DOHH2 (cell line): ENCODE results near the gene FAM107B.

Experiments
- H3F3A ChIP-seq: fragments of 200-600 bp; sonication (generic), shearing (Covaris generic); 2 replicates; pipeline ENCODE4 v1.6.0; 2016; ENCODE audit warnings: antibody characterized with exemption, mild to moderate bottlenecking; ENCODE audit not compliant: control insufficient read depth, insufficient read depth
- H3K27ac ChIP-seq: fragments of 200-600 bp; sonication (generic); 2 replicates; pipeline ENCODE4 v1.5.1; 2014; ENCODE audit warnings: low read depth, mild to moderate bottlenecking, low read length, moderate library complexity
- H3K27me3 ChIP-seq: fragments of 200-600 bp; sonication (generic); 2 replicates; pipeline ENCODE4 v1.6.1; 2014; ENCODE audit warnings: mild to moderate bottlenecking, low read length, mixed read lengths; ENCODE audit not compliant: control insufficient read depth
- H3K36me3 ChIP-seq: fragments of 200-600 bp; sonication (generic); 2 replicates; pipeline ENCODE4 v1.6.1; 2014; ENCODE audit warnings: mild to moderate bottlenecking, low read length, moderate library complexity, mixed read lengths; ENCODE audit not compliant: control insufficient read depth
- H3K4me1 ChIP-seq: fragments of 200-600 bp; sonication (generic); 2 replicates; pipeline ENCODE4 v1.6.1; 2014; ENCODE audit warnings: mild to moderate bottlenecking, low read length, mixed read lengths; ENCODE audit not compliant: control insufficient read depth
- H3K4me2 ChIP-seq: fragments of 200-600 bp; sonication (generic); 2 replicates; pipeline ENCODE4 v1.6.0; 2014; ENCODE audit warnings: mild to moderate bottlenecking, low read length, moderate library complexity
- H3K4me3 ChIP-seq: fragments of 200-600 bp; sonication (generic); 2 replicates; pipeline ENCODE4 v1.5.1; 2014; ENCODE audit warnings: mild to moderate bottlenecking, low read length, mixed read lengths
- H3K79me2 ChIP-seq: fragments of 200-600 bp; sonication (generic); 2 replicates; pipeline ENCODE4 v1.6.1; 2014; ENCODE audit warnings: mild to moderate bottlenecking, low read length, mixed read lengths; ENCODE audit not compliant: control insufficient read depth
- H3K9me2 ChIP-seq: fragments of 200-600 bp; sonication (generic); replicated peaks from 2 replicates; pipeline ENCODE4 v1.6.1; 2014; ENCODE audit warnings: mild to moderate bottlenecking, low read length, mixed read lengths; ENCODE audit not compliant: control insufficient read depth
- H3K9me3 ChIP-seq: fragments of 200-600 bp; sonication (generic); 2 replicates; pipeline ENCODE4 v1.6.1; 2014; ENCODE audit warnings: antibody characterized with exemption, low read length, mixed read lengths; ENCODE audit not compliant: control insufficient read depth, insufficient read depth
- H4K20me1 ChIP-seq: fragments of 200-600 bp; sonication (generic); 2 replicates; pipeline ENCODE4 v1.6.0; 2014; ENCODE audit warnings: low read depth, mild to moderate bottlenecking, antibody characterized with exemption, low read length, moderate library complexity; ENCODE audit not compliant: control insufficient read depth, insufficient read depth
- EZH2phosphoT487 ChIP-seq: fragments of 200-600 bp; sonication (generic); IDR thresholded peaks from 2 replicates; pipeline ENCODE4 v1.6.1; 2017; ENCODE audit warnings: borderline replicate concordance, mild to moderate bottlenecking, antibody characterized with exemption, low read length, moderate library complexity, mixed read lengths
- TF ChIP-seq, protein P1 (sequence below): fragments of 200-600 bp; sonication (generic); IDR thresholded peaks from one replicate; pipeline ENCODE4 v1.5.1; 2014; ENCODE audit warnings: antibody characterized with exemption, mild to moderate bottlenecking, low read depth, low read length; ENCODE audit not compliant: poor library complexity, severe bottlenecking

The FAM107B gene

DNA sequence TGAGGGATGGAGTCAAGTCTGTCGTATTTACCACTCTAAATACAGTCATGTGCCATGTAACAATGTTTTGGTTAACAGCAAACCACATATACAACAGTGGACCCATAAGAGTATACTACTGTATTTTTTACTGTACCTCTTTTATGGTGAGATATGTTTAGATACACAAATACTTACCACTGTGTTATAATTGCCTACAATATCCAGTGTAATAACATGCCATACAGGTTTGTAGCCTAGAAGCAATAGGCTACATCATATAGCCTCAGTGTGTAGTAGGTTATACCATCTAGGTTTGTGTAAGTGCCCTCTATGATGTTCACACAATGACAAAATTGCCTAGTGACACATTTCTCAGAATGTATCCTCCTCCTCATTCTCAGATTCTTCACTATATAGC, 110.4 kb downstream of the FAM107B start:
- Histone ChIP-seq H3K9me3 (peaks cover 11% of the 10 kb centered on the region), H3K79me2 (no peaks in the 10 kb centered on the region), H3K9me2 (no peaks in the 10 kb centered on the region), H3K4me2 (peak overlapping the region; percentile 61), H4K20me1 (no peaks in the 10 kb centered on the region), H3K27me3 (no peaks in the 10 kb centered on the region), H3K4me3 (no peak overlapping the region), H3K4me1 (peaks cover 81% of the 10 kb centered on the region), H3K36me3 (peaks cover 14% of the 10 kb centered on the region), H3F3A (peaks cover 27% of the 10 kb centered on the region), H3K27ac (peak overlapping the region; percentile 65)
- no peak for TF ChIP-seq EZH2phosphoT487
- TF ChIP-seq, protein P1, sequence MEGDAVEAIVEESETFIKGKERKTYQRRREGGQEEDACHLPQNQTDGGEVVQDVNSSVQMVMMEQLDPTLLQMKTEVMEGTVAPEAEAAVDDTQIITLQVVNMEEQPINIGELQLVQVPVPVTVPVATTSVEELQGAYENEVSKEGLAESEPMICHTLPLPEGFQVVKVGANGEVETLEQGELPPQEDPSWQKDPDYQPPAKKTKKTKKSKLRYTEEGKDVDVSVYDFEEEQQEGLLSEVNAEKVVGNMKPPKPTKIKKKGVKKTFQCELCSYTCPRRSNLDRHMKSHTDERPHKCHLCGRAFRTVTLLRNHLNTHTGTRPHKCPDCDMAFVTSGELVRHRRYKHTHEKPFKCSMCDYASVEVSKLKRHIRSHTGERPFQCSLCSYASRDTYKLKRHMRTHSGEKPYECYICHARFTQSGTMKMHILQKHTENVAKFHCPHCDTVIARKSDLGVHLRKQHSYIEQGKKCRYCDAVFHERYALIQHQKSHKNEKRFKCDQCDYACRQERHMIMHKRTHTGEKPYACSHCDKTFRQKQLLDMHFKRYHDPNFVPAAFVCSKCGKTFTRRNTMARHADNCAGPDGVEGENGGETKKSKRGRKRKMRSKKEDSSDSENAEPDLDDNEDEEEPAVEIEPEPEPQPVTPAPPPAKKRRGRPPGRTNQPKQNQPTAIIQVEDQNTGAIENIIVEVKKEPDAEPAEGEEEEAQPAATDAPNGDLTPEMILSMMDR, result no peak

DNA sequence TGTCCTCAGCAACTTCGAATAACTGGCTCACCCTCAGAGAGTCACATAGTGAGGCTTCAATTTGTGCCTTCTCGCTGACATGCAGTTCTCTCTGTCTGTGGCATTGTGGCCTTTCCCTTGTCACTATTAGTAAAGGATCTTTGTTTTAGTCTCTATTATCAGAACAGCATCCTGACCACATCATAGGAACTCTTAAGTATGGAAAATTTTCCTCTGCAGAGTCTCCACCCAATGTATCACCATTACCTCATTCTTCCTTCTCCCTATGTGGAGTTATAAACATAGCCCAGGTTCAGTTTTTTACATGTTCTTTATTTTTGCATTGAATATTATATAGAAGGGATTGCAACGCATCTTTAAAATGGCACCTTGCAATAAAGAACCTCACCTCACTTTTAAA, 112.9 kb downstream of the FAM107B start:
- Histone ChIP-seq H3K9me3 (peaks cover 11% of the 10 kb centered on the region), H3K27ac (peak overlapping the region; percentile 97), H3K4me3 (no peak overlapping the region; the same call in 1 of the 2 replicates), H3K9me2 (no peaks in the 10 kb centered on the region), H3F3A (peaks cover 42% of the 10 kb centered on the region), H3K36me3 (peaks cover 18% of the 10 kb centered on the region), H3K79me2 (no peaks in the 10 kb centered on the region; the same call in 1 of the 2 replicates), H3K27me3 (no peaks in the 10 kb centered on the region), H3K4me1 (peaks cover 92% of the 10 kb centered on the region), H4K20me1 (no peaks in the 10 kb centered on the region), H3K4me2 (peak overlapping the region; percentile 76)
- TF ChIP-seq, protein P1, result no peak
- no peak for TF ChIP-seq EZH2phosphoT487

DNA sequence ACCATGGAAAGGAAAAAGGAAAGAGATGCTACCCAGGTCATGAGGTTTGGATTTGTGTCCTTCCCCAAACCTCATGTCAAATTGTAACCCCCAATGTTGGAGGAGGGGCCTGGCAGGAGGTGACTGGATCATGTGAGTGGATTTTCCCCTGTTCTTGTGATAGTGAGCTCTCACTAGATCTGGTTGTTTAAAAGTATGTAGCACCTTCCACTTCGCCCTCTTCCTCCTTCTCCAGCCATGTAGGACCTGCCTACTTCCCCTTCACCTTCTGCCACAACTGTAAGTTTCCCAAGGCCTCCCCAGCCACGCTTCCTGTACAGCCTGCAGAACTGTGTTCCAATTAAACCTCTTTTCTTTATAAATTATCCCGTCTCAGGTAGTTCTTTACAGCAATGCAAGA, 113.9 kb downstream of the FAM107B start:
- Histone ChIP-seq H3K9me3 (peaks cover 3% of the 10 kb centered on the region), H4K20me1 (no peaks in the 10 kb centered on the region), H3K27me3 (no peaks in the 10 kb centered on the region), H3K4me3 (peak overlapping the region; percentile 44), H3K4me2 (peak overlapping the region; percentile 76), H3F3A (peaks cover 46% of the 10 kb centered on the region), H3K4me1 (peaks cover 99% of the 10 kb centered on the region), H3K36me3 (peaks cover 18% of the 10 kb centered on the region), H3K9me2 (no peaks in the 10 kb centered on the region), H3K79me2 (peaks cover 4% of the 10 kb centered on the region; the same call in 1 of the 2 replicates), H3K27ac (peak overlapping the region; percentile 97)
- no peak for TF ChIP-seq EZH2phosphoT487
- TF ChIP-seq, protein P1, result no peak
